ENCODE results near the gene KIF19.
A peak's percentile ranks its signal among the peaks of the same experiment; 100 is the strongest.

KIF19 gene

DNA sequence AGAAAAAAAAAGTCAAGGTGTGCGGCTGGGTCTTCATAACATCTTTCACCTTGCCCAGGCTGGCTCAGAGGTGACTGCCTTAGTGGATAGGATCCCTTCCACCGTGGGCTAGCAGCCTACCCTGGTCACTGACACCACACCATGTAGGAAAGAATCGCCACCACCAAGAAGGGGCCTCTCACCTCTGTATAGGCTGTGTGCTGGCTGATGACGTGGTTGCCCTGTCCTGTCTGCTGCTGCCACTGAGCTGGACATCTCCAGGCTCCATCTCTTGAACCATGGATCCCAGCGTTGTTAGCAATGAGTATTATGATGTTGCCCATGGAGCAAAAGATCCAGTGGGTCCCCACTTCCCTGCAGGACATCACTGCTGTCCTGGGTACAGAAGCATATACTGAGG lies 41.2 kb downstream of the KIF19 start, which contains the start of gene GPR142:
Gene GPR142, plus strand, starts transcription at position 301 of the 400 bp plus-strand sequence. CDS start 2,035 bp downstream, outside the sequence.
- DNase-seq: no peak

DNA sequence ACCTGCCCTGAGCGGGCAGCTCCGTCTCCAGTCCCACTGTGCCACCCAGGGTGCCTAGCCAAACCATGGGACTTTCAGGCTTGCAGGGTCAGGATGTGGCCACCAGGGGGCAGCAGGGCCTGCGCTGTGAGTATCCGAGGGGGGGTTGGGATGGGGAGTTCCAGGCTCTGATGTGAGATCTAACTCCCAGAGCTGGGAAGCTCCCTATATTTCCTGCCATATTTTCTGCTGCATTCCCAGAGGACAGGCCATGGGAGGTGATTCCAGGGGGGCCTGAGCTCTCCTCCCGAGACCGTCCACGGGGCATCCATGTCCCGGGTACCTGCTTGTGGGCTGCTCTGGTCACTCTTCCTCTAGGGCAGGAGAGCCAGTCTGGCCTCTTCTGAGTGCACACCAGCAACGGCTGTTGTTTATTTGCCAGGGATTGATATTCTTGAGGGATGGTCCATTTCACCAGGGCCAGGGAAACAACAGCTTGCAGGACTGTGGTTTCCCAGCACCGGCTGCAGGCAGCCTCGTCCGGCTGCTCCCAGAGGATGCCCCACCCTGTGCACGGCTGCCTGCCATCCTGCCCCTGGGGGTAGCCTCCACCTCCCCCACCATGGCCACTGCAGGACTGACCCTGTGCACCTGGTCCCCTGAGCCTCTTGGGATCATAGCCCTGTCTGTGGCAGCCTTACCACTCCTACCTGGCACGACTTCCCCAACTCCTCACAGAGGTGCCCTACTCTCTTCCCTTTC lies 42.5 kb downstream of the KIF19 start:
- peak in 13 of 14 donors; percentile 25 to 85 (median 52) for DNase-seq

- DNase-seq: peak in 1 of 14 donors; percentile 16
Measured at GRCh38 chr17:74369221-74369620, 43.2 kb downstream of the KIF19 start.

DNA sequence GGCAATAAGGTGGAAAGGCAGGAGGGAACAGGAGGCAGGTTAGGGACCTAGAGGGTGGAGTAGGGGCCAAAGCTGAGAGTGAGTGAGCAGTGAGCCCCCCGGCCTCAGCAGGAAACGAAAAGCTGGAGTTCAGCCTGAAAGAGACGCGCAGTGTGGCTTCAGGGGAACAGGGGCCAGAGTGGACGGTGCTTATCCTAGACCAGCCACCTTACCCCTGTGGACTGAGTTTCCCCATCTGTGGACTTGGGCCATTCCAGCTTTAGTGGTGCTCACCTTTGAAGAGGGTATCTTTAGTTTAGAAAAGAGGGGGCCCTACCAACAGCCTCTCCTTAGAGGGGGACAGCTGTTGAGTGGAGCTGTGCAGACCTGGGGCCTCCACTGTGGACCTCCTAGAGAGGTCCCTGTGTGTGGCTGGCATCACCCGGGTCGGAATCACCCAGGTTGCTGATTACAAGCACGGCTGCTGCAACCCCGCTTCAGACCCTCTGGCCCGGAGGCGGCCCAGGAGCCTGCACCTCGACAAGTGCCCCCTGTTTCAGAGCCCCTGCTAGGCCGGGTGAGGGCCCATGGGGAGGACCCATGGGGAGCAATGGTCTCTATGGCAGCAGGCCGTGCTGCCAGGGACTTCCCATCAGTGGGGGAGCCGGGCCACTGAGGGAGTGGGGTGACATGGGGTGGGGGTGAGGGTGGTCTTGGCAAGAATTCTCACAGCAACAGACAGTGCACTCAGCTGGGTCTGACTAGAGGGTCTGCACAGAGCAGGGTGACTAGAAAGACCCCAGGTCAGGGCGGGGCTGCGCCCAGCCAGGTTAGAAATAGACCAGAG lies 43.9 kb downstream of the KIF19 start:
- DNase-seq: no peak

GRCh38 chr17:74371653-74372147 lies 45.7 kb downstream of the KIF19 start:
- no peak for DNase-seq

DNA sequence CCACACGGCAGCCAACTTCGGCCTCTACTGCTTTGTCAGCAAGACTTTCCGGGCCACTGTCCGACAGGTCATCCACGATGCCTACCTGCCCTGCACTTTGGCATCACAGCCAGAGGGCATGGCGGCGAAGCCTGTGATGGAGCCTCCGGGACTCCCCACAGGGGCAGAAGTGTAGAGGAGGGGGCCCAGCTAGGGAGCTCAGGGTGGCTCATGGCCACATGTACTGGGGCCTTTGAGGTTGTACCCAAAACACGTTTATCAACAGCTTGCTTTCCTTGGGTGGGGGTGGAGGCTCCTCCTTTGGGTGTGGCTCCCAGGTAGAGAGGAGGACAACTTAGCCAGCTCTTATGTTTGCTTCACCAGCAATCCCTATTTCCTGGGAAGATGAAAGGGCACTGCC lies 46.4 kb downstream of the KIF19 start:
- no peak for DNase-seq

DNA sequence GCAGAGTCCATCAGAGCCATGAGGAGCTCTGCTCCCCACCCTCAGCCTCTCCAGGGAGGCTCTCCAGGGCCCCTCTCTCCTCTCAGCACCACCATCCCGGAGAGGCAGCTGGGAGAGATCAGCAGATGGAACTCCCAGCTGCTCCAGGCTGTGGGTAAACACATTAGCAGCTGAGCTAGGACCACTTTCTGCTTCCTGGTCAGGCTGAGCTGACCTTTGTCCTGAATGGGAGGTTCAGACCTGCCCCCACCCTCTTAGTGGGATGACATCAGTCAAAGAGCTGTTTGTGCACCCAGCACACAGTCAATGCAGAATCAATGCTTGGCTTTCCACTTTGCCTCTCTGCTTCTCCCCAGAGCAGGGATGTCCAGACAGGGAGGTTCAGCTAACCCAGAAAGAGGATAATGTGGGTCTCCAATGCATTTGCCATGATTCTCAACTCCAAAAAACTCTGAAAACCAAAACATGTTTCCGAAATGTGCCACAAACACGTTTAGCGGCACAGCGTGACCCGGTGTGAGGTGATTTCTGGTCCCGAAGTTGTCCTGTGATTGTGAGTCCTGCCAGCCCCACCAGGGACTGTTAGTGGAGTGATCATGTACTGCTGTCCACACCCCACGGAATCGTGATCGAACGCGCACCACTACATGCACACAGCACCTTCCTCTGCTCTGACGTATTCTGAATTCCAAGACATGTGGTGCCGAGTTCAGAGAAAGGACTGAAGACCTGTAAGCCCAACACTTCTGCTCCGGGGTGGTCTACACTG lies 48.0 kb downstream of the KIF19 start:
- peak in 11 of 14 donors; percentile 11 to 76 (median 51) for DNase-seq

- no peak for DNase-seq
Measured at GRCh38 chr17:74374858-74375257, 48.8 kb downstream of the KIF19 start.

- peak in 13 of 14 donors; percentile 26 to 91 (median 80) for DNase-seq
Measured at GRCh38 chr17:74379495-74380085, 53.6 kb downstream of the KIF19 start.

GRCh38 chr17:74380086-74380958 lies 54.3 kb downstream of the KIF19 start:
- DNase-seq: peak in 1 of 14 donors; percentile 63

DNA sequence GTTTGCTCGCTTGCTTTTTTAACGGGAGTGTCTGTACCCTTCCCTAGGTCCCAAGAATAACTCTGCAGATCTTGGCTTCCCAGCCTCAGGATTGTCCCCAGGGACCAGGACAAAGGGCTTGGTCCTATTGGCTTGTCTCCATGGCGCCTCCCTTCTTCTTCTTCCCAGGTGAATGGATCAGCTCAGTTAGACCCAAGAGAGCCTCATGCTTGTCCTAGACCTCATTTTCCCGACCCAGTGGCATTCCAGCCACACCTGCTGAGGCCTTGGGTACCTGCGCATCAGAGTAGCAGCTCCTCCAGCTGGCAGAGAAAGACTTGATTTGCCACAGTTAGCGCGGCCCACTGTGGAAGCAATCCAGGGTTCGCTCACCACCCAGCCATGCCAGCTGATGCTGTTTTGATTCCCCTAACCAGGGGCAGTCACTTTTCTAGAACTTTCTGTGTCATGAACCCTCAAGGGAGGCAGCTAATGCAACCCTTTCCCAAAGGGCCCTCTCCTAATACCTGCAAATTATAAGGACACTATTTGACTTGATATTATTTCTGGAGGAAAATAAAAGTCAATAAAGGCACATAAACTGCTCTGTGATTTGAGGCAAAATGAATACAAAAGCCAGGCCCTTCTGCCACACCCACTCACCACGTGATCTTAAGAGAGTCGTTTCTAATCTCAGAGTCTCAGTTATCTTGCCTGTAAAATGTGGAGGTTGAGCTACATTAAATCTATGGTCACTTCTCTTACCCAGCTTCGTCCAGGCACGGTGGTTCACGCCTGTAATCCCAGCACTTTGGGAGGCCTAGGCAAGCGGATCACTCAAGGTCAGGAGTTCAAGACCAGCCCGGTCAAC lies 55.2 kb downstream of the KIF19 start:
- peak in 1 of 14 donors; percentile 63 for DNase-seq

GRCh38 chr17:74383141-74383540 lies 57.1 kb downstream of the KIF19 start:
- DNase-seq: no peak

DNA sequence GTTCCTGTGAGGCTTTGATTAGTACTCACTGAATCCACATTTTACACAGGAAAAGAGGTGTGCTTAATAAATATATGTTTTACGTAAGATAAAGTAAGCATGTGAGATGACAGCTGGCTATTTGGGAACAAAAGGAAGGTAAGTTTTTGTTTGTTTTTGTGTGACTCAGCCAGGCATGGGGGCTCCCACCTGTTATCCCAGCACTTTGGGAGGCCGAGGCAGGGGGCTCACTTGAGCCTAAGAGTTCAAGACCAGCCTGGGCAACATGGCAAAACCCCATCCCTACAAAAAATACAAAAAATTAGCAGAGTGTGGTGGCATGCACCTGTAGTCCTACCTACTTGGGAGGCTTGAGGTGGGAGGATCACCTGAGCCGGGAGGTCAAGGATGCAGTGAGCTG lies 59.2 kb downstream of the KIF19 start:
- no peak for DNase-seq

DNA sequence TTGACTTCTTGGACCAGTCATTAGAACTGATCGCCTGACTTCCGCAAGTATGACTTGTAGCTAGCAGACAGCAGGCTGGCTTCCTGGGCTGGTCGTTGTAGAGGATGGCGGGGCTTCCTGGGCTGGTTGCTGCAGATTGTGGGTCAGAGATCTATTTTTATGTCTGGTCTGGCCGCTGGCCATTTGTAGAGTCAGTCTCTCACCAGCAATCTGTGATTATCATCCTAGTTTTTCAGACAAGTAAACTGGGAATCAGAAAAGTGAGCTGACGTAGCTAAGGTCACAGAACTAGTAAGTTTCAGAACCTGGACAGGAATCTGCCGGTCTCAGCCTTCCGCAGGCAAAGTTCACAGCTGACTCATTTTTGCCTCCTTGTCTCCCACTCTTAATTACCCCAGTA lies 60.4 kb downstream of the KIF19 start:
- peak in 1 of 14 donors; percentile 91 for DNase-seq

DNA sequence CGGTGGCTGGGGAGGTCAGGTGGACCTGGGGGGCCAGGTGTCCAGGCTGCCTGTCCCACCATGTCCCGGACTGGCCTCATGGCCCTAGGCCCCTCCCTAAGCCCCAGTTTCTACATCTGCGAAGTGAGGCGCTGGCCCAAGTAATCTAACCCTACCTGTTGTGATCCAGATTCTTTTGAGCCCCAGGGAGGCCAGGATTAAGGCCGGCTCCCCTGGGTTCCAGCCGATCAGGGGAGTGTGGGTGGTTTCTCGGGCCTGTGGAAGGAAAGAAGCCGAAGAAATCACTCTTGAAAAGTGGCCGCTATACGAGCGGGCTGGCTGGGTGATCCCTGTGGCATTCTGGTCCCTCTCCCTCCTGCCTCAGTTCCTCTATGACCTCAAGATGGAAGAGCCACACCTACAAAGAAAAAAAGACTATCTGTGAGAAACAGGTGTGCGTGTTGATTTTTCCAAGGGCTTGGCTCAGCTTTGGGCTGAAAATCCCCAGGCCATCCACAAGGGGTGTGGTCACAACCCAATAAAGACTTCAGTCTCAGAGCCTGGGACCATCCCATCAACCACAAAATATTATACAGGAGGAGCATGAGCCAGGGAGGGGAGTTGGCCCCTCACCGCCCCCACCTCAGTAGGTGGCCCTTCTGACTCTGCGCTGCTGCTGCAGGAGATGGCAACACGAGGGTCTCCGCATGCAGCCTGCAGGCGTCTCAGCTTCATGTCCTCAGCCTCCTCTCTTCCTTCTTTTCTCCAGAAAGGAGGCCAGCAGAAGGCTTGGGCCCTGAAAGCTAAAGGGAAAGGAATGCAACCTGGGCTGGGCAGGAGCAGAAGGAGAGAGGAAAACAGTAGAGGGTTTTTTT lies 61.6 kb downstream of the KIF19 start:
- no peak for DNase-seq

- DNase-seq: peak in 1 of 14 donors; percentile 76
Measured at GRCh38 chr17:74389084-74389753, 63.2 kb downstream of the KIF19 start.

- DNase-seq: no peak
Measured at GRCh38 chr17:74389937-74390679, 64.1 kb downstream of the KIF19 start.
